Measurements from ENCODE around the gene CNTNAP4. TPM values are rescaled to one million over a fixed set of nuclear protein-coding genes. Genes with fewer than 3 reads are reported as not detected.

The CNTNAP4 gene
- total RNA-seq, 1 donor from 2014 or later, result not detected

- ATAC-seq (ENCODE audit: poor library complexity), result no peak
- intact Hi-C loops (cut with DNase I), result no loop called here
- no peak for DNase-seq
Measured at GRCh38 chr16:76294396-76295214, 17.4 kb downstream of the CNTNAP4 start.

- no peak for ATAC-seq (ENCODE audit: poor library complexity)
- no peak for DNase-seq
- intact Hi-C loops (cut with DNase I), result no loop called here
Measured at GRCh38 chr16:76297941-76298340, 20.7 kb downstream of the CNTNAP4 start.

GRCh38 chr16:76303637-76304314 is 26.6 kb downstream of the CNTNAP4 start:
- intact Hi-C loops (cut with DNase I), result no loop called here
- no peak for DNase-seq
- no peak for ATAC-seq (ENCODE audit: poor library complexity)

- intact Hi-C loops (cut with DNase I), result no loop called here
- DNase-seq (no peak), ATAC-seq (ENCODE audit: poor library complexity) (no peak)
Measured at GRCh38 chr16:76309639-76310335, 32.6 kb downstream of the CNTNAP4 start.

GRCh38 chr16:76311260-76311659 is 34.1 kb downstream of the CNTNAP4 start:
- intact Hi-C loops (cut with DNase I), result no loop called here
- DNase-seq (no peak), ATAC-seq (ENCODE audit: poor library complexity) (no peak)

GRCh38 chr16:76318565-76318964 is 41.4 kb downstream of the CNTNAP4 start:
- ATAC-seq (ENCODE audit: poor library complexity) (no peak), DNase-seq (no peak)
- intact Hi-C loops (cut with DNase I), result no loop called here

- DNase-seq (no peak), ATAC-seq (ENCODE audit: poor library complexity) (no peak)
- intact Hi-C loops (cut with DNase I), result no loop called here
Measured at GRCh38 chr16:76329106-76329505, 51.9 kb downstream of the CNTNAP4 start.

- intact Hi-C loops (cut with DNase I), result no loop called here
- ATAC-seq (ENCODE audit: poor library complexity), result no peak
Measured at GRCh38 chr16:76335180-76335974, 58.2 kb downstream of the CNTNAP4 start.

GRCh38 chr16:76336112-76336511 is 58.9 kb downstream of the CNTNAP4 start:
- no peak for ATAC-seq (ENCODE audit: poor library complexity)
- intact Hi-C loops (cut with DNase I), result no loop called here
- DNase-seq, result no peak

More at GRCh38 chr16:76335180-76335974, 58.2 kb downstream of the CNTNAP4 start:
- no peak for DNase-seq

- ATAC-seq (ENCODE audit: poor library complexity), result no peak
- DNase-seq, result no peak
- intact Hi-C loops (cut with DNase I), result no loop called here
Measured at GRCh38 chr16:76338472-76338871, 61.3 kb downstream of the CNTNAP4 start.

GRCh38 chr16:76343769-76344168 is 66.6 kb downstream of the CNTNAP4 start:
- no peak for ATAC-seq (ENCODE audit: poor library complexity)
- DNase-seq, result no peak
- intact Hi-C loops (cut with DNase I), result no loop called here

- intact Hi-C loops (cut with DNase I), result no loop called here
- ATAC-seq (ENCODE audit: poor library complexity) (peak; percentile 96), DNase-seq (peak; percentile 62)
Measured at GRCh38 chr16:76345163-76345661, 68.0 kb downstream of the CNTNAP4 start.

GRCh38 chr16:76346210-76346609 is 69.0 kb downstream of the CNTNAP4 start:
- intact Hi-C loops (cut with DNase I), result no loop called here
- DNase-seq (no peak), ATAC-seq (ENCODE audit: poor library complexity) (no peak)

- DNase-seq (no peak), ATAC-seq (ENCODE audit: poor library complexity) (no peak)
Measured at GRCh38 chr16:76351441-76351840, 74.2 kb downstream of the CNTNAP4 start.

GRCh38 chr16:76360404-76360803 is 83.2 kb downstream of the CNTNAP4 start:
- no peak for DNase-seq
- intact Hi-C loops (cut with DNase I), result no loop called here
- no peak for ATAC-seq (ENCODE audit: poor library complexity)

More at GRCh38 chr16:76351441-76351840, 74.2 kb downstream of the CNTNAP4 start:
- intact Hi-C loops (cut with DNase I), result no loop called here

GRCh38 chr16:76370344-76370743 is 93.1 kb downstream of the CNTNAP4 start:
- ATAC-seq (ENCODE audit: poor library complexity), result no peak
- intact Hi-C loops (cut with DNase I), result no loop called here

GRCh38 chr16:76371441-76371840 is 94.2 kb downstream of the CNTNAP4 start:
- ATAC-seq (ENCODE audit: poor library complexity) (no peak), DNase-seq (no peak)
- intact Hi-C loops (cut with DNase I), result no loop called here

More at GRCh38 chr16:76370344-76370743, 93.1 kb downstream of the CNTNAP4 start:
- no peak for DNase-seq

- intact Hi-C loops (cut with DNase I), result no loop called here
- DNase-seq (no peak), ATAC-seq (ENCODE audit: poor library complexity) (no peak)
Measured at GRCh38 chr16:76373998-76374397, 96.8 kb downstream of the CNTNAP4 start.

GRCh38 chr16:76376988-76377387 is 99.8 kb downstream of the CNTNAP4 start:
- intact Hi-C loops (cut with DNase I), result no loop called here
- no peak for ATAC-seq (ENCODE audit: poor library complexity)
- DNase-seq, result no peak
